GM18526 (cell line): ENCODE results near the gene TMPRSS3.

ENCODE experiments used
- POLR2A ChIP-seq: IDR thresholded peaks from 3 replicates; pipeline ENCODE4 v1.6.1; 2011; ENCODE audit not compliant: insufficient read length; ENCODE audit errors: extremely low read depth

TMPRSS3 gene

GRCh38 chr21:42404539-42404938 lies 8.7 kb upstream of the TMPRSS3 start:
- no peak for TF ChIP-seq POLR2A

- TF ChIP-seq POLR2A: no peak
These were observed 7.9 kb upstream of the TMPRSS3 start, which contains the start of gene UBASH3A for GRCh38 chr21:42403611-42404231. UBASH3A (plus strand) TSS chr21:42403902; CDS start chr21:42403946, 44 bp downstream.

- no peak for TF ChIP-seq POLR2A
These were observed 6.0 kb upstream of the TMPRSS3 start for GRCh38 chr21:42401820-42402251.

- no peak for TF ChIP-seq POLR2A
These were observed 5.3 kb upstream of the TMPRSS3 start for GRCh38 chr21:42401154-42401553.

GRCh38 chr21:42400525-42400924 lies 4.7 kb upstream of the TMPRSS3 start:
- TF ChIP-seq POLR2A: no peak

- TF ChIP-seq POLR2A: no peak
These were observed 2.7 kb upstream of the TMPRSS3 start for GRCh38 chr21:42398436-42399028.

GRCh38 chr21:42397746-42398394 lies 2.0 kb upstream of the TMPRSS3 start:
- TF ChIP-seq POLR2A: no peak

- no peak for TF ChIP-seq POLR2A
These were observed 1.2 kb upstream of the TMPRSS3 start for GRCh38 chr21:42396799-42397745.

GRCh38 chr21:42395302-42395701 lies 550 bp downstream of the TMPRSS3 start:
- TF ChIP-seq POLR2A: no peak

- TF ChIP-seq POLR2A: no peak
These were observed 2.4 kb downstream of the TMPRSS3 start for GRCh38 chr21:42393443-42393950.

GRCh38 chr21:42392731-42393442 lies 3.0 kb downstream of the TMPRSS3 start:
- no peak for TF ChIP-seq POLR2A

GRCh38 chr21:42391297-42391696 lies 4.6 kb downstream of the TMPRSS3 start:
- TF ChIP-seq POLR2A: no peak

- no peak for TF ChIP-seq POLR2A
These were observed 5.2 kb downstream of the TMPRSS3 start for GRCh38 chr21:42390696-42391095.

GRCh38 chr21:42390193-42390592 lies 5.7 kb downstream of the TMPRSS3 start:
- no peak for TF ChIP-seq POLR2A
